GM18508 (cell line): ENCODE data around the gene BPI.
"Not testable (repeated sequence)": the region's sequence is repeated elsewhere in the genome, so short reads cannot be mapped to it uniquely, and the experiment has no call there.

Experiments used
- ATAC-seq: cut with Tn5 transposase; IDR thresholded peaks from one replicate; pipeline ENCODE4 v1.9.1; 2021; ENCODE audit warnings: moderate number of reproducible peaks; ENCODE audit not compliant: insufficient read depth, unreplicated experiment

The BPI gene

DNA sequence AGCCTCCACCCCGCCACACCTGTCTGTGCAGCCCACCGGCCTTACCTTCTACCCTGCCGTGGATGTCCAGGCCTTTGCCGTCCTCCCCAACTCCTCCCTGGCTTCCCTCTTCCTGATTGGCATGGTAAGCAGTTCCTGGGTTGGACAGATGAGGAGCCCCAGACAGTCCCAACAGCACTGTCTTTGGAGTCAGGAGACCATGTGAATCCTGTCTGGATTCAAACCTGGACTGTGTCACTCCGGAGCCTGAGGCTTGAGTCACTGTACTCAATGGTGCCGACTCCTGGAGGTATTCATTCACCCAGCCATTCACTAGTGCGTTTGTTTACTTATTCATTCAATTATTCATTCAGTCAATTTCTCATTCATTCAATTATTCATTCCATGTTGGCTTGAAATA, 22.4 kb downstream of the BPI start:
- ATAC-seq: no peak

DNA sequence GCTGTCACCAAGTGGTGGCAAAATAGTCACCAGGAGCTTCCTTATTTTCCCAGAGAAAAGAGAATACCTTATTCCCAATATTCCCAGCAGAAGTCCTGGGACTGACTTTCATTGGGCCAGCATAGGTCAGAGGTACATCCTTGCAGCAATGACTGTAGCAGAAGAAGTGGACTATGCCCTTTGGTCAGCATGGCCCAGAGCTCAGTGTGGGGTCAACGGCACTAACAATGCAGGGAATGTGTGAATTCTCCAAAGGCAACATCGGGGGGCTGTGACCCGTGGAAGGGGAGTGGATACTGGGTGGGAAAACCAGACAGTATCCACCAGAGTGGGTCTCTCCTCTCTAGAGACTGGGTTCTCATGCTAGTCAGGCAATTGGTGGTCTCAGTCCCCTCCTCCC, 26.7 kb downstream of the BPI start:
- no peak for ATAC-seq

DNA sequence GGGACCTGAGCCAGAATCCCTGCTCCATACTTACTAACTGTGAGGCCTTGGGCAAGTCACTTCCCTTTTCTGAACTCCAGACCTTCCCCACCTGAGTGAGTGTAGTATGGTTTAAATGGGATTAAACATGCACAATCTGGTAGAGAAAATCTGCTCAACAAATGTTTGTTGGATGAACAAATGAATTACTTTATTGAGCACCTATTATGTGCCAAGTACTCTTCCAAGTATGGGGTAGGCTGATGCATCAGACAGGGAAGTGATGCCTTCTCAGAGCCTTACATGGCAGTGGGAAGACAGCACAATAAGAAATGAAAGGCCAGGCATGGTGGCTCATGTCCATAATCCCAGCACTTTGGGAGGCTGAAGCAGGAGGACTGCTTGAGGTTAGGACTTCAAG, 27.3 kb downstream of the BPI start:
- no peak for ATAC-seq

DNA sequence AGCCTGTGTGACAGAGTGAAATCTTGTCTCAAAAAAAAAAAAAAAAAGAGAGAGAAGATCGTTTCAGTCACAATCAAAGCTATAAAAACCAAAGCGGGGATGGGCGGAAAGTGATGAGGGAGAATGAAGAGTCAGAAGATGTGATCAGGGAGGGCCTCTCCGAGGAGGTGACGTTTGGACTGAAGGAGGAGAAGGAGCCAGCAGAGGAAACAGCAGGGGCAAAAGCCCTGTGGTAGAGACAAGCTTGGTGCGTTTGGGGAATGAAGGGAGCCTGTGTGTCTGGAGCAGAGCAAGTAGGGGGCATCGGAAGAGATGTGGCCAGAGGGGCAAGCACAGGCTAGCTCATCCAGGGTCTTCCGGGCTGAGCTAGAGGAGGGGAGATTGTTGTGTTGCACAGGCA, 27.9 kb downstream of the BPI start:
- ATAC-seq: no peak

DNA sequence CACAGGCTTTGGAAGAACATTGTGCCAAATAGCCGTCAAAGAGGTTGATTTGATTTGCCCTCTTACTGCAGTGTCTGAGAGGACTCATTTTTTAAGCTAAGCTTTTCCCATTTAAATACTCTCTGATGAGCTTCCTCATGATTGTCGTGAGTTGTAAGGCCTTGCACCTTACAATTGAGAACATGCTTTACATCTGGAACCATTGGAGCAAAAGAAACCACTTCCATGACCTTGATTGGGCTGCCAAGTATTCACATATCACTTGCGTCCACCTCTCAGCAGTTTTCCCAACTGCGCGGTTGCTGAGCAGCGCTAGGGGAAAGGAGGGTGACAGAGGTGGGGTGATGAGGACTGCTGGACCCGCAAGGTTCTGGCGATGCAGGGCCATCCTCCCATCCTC, 30.1 kb downstream of the BPI start:
- ATAC-seq: no peak

DNA sequence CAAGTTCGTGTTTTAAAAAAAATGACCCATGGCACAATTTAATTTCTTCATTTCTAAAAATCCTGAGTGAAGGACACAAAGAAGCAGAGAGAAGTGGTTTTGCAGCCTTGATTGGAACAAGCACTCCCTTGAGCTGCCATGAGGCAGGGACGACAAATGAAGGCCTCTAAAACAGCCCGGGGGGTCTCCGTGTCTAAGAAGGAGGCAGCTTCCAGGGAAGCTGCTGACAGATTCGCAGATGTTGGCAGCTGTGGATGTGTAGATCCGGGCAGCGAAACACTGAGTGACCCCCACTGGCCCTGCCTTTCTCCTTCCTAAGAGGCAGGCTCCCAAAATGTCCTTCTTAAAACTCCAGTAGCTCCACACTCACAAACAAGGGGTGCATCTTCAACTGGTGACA, 32.8 kb downstream of the BPI start:
- no peak for ATAC-seq

DNA sequence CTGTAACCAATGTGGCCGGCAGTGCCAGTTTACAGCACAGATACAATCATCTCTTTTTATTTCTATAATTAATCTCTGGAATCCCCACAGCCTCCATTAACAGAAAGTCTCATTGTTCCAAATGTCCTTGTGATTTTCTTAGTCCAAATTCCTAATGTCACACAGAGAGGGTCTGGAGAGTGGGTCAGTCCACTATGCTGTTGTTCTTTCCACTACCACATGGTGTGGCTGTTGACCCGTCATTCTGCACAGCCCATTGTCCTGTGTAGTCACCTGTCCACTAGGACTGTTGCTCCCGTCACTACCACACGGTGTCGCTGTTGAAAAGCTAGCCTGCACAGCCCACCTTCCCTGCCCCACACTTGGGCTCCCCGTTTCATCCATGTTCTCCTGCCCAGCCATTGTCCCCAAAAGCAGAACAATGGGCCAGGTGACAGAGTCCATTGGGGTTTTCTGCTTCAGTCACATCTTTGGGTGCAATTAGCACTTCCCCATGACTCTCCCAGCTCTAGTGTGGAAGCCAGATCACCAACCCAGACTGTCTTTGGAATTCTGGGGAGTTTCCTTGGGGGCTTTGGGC, 33.7 kb downstream of the BPI start:
- ATAC-seq: no peak

DNA sequence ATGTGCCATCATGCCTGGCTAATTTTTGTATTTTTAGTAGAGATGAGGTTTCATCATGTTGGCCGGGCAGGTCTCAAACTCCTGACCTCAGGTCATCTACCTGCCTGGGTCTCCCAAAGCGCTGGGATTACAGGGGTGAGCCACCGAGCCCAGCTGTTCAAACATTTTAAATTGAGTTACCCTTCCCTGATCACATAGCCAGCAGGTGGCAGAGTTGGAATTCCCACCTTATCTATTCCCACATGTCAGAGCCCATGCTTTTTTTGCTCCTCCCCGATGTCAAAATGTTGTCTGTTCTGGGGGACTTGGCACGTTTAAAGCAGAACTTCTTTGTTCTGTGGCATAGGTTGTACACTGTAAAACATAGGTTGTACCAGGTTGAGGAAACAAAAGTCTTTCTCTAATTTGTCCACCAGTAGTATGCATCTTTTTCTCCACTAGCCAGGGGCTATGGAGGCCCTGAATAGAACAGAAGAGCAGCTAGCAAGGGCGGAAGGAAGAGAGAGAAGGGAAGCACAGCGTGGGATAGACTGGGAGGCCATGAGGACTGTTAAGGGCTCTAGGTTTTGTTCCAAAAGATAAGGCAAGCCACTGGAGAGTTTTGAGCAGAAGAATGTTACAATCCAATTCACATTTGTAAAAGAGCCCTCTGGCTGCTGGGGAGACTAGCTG, 35.0 kb downstream of the BPI start:
- no peak for ATAC-seq

DNA sequence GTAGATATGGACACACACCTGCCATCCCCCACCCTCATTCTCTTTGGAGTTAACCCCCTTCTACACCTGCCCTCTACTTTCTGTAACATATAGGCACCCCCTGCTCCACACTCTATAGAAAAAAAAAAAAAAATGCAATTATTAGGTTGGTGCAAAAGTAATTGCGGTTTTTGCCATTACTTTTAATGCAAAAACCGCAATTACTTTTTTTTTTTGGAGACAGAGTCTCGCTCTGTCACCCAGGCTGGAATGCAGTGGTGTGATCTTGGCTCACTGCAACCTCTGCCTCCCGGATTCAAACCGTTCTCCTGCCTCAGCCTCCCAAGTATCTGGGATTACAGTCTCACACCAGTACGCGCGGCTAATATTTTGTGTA, 35.6 kb downstream of the BPI start:
- not testable (repeated sequence) for ATAC-seq

DNA sequence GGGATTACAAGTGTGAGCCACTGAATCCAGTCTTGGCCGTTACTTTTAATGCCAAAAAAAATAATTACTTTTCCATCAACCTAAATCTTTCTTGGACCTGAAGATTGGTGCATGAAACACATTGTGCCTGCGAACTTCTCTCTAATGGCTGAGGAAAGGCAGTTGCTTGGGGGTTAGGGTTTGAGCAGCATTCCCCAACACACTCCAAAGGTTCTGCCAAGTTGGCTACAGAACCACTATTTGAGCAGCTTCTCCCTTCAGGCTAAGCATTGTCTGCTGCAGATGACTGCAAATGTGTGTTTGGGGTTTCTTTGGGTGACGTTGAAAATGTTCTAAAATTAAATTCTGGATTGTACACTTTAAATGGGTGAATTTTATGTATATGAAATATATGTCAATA, 36.0 kb downstream of the BPI start:
- no peak for ATAC-seq

DNA sequence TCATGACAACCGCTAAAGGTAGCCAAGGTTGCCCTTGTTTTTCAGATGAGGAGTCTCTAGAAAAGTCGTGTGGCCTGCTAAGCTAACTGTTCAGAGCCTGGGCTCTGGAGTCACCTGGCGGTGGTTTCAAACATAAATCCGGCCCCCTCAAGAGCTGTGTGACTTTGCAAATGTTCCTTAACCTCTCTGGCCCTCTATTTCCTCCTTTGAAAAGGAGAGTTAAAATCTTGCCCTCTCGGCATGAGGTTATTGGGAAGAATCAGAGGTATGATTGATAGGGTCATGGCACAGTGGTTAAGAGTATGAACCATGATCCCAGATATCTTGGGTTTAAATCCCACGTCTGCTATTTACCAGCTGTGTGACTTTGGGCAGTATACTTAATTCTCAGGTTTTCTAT, 36.7 kb downstream of the BPI start:
- ATAC-seq: no peak

DNA sequence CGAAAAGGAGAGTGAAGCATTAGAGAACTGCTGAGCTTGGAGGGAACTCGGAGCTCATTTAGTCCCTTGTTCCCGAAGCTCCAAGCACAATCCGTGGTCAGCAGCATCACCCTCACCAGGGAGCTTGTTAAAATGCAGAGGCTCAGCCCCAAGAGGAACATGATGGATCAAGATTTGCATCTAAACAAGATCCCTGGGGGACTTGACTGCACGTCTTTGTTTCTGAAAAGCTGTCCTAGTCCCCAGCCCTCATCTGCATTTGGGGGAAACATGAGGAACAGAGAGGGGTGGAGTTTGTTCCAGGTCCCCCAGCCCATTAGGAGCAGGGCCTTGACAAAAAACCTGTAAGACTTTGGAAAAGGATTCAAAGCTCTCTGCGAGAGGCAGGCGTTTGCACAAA, 38.3 kb downstream of the BPI start:
- ATAC-seq: no peak

DNA sequence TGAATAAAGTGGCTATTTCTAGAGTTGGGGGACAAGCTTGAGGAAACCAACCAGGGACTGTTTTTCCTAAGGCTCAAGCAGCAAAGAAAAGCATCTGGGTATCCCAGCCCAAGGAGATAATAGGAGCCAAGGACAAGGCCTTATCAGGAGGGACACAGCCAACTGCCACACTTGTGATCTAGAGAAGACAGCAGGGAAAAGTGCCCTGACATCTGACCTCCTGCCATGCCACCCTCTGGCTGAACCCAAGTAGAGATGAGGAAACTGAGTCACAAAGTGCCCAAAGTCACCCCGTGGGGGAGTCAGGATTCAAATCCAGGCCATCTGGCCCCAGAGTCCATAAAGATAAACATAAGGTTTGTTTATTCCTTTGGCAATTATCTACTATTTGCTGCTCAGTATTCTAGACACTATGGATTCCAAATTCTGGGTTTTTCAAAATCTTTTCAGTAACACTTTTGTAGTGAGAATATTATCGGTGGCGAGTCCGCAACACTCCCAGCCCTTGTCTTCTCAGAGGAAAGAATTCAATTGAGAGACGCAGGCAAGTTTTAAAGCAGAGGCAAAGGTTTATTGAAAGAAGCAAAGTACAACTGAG, 38.9 kb downstream of the BPI start:
- no peak for ATAC-seq

DNA sequence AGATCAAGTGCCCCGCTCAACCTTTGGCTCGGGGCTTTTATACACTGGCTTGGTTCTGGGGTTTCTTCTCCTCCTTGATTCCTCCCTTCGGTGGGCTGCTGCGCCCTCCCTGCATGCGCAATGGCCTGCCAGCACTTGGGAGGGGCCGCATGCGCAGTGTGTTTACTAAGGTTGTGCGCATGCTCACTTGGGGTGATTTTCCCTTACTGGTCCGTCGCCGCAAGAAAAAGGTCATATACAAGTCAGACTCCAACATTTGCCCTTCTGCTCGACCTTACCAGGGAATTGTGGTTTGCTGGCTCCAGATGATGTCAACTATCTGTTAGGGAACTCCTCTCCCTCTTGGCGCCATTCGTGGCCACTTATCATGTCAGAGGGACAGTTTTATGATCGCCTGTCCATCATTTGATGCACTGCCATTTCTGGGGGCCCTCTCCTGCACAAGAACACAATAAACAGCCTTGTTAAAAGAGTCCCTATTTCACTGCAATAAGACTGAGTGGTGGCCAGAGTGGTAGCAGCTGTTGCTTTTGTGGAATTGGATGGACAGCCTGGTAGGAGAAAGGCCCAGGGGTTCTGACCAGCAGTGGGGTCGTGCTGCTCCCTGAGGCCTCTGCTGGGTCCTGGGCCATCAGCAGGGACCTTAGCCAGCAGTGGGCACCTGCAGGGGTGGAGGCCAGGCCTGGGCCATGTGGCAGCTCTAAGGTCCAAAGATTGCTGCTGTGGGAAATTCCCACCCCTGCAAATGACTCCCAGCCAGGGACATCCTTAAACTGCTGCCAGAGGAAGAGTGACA, 39.6 kb downstream of the BPI start:
- ATAC-seq: no peak

DNA sequence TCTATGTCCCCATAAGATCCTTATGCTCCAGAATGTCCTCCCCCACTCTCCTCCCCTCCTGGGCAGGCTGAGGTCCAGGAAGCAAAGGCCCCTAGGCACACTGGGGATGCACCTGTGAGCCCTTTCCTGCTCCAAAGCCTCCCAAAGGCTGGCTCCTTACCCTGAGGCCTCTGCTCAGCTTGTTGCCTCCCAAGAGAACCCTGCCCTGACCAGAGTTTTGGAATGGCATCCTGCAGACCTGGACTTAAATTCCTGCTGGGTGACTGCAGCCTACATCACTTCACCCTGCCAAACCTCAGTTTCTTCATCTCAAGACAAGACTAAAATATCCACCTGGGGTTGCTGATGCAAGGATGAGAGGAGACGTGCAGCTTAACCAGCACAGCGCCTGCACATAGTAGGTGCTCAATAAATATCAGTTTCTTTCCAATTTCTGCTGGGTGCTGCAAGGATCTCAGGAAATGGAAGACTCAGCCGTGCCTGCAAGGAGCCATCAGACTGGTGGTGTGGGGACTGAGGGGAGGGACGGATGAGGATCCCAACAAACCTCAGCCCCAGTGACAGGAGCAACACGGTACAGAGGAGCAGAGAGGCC, 40.2 kb downstream of the BPI start:
- no peak for ATAC-seq

DNA sequence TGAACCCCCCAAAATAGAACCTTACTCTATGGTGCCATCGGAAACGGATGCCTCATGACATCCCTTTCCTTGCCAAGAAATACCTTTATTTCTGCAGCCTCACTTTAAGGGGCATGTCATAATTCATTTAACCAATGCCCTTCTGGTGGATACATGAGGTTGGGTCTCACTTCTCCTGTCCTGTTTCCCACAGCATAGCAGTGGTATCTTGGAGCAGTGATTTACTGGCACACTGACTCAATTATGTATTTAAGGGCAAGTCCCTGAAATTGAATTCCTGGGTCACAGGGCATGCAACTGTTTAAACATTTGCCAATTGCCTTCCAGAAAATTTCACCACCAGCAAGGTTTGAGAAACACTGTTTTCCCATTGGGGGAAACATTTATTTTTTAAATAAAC, 41.7 kb downstream of the BPI start:
- no peak for ATAC-seq

DNA sequence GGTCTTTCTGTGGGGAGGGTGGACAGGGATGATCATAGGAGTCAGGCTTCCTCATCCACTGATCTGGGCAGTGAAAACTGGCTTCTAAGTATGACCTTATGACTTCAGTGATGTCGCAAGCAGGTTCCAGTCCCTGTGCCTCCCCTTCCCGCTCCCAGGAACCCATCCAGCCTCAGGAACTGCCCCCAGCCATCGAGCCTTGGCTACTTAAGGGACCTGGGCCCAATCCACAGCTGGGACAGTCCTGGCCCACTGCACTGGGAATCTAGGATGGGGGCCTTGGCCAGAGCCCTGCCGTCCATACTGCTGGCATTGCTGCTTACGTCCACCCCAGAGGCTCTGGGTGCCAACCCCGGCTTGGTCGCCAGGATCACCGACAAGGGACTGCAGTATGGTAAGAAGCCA, 42.3 kb downstream of the BPI start, which contains the start of gene LBP:
TSS of gene LBP (plus strand) at position 236 of the 405 bp plus-strand sequence. CDS start at position 271, 35 bp downstream.
- ATAC-seq: no peak

DNA sequence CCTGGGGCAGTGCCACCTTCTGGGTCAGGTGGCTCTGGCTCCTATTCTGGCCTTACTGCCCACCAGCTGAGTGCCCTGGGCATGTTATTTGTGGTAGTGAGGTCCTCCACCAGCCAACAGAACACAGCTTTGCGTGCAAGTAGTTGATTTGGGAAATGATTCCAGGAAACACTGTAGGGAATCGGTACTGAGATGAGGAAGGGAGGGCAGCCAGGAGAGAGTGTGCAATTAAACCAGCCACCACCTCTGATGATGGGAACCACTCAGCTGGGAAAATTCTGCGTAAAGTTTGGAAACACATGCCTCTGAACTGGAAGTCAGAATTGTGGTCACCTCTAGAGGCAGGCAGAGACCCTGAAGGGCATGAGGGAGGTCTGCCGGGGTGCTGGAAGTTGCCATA, 42.8 kb downstream of the BPI start:
- ATAC-seq: no peak

DNA sequence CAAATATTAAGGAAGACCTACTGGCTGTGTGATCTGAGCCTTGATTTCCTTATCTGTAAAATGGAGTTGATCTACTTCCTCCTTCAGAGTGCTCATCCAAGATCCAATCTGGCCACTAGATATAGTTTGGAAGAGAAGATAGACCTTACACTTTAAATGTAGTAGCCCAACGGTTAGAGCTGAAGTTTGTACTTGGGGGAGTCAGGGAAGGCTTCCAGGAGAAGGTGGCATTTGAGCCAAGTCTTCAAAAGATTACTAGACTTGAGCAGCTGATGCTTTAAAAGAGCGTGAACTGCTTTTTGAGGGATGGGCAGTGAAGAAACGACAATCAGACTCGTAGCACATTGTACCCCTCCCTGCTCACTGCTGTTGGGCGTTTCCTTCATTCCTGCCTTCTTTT, 45.9 kb downstream of the BPI start:
- no peak for ATAC-seq

DNA sequence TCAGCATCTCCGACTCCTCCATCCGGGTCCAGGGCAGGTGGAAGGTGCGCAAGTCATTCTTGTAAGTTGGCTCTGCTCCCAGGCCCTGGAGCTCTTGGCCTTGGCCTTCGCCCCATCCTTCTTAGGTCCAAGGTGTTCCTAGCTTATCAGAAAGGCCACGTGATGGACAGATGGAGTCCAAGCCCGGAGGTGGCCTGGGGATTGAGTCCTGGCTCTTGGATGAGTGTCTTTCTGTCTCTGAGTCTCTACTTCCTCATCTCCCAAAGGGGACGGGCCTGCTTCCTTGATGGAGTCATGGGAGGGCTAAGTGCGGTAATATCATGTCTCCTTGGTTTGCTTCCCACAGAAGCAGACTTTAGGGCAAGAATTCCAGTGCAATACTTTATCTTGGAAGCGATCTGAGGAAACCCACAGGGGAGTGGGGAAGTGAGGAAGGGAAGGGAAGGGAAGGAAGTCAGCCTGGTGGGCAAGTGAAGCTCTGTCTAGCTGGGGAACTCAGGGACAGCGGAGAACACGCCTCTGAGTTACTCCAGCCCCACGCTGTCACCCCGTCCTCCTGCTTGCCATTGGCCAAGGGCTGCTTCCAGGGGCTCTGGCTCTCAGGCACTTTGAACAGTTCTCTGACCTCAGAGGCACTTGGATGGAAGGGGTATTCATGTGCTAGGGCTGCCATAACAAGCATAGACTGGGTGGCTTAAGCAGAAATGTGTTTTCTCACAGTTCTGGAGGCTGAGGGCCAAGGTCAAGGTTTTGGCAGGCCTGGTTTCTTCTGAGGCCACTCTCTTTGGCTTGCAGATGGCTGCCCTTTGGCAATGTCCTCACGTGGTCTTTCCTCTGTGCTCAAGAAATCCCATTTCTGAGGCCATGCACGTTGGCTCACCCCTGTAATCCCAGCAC, 47.2 kb downstream of the BPI start:
- no peak for ATAC-seq
